Suprapubic skin (tissue), 4 donors: ENCODE results near the gene CEP135.

Experiments used
- CTCF ChIP-seq, 2 donors: fragments of 200-600 bp in 1 of 2; fragments of 450-650 bp in 1 of 2; sonication (generic) in 1 of 2; IDR thresholded peaks; one replicate each; pipeline ENCODE4 v1.5.1; 2016 to 2019; ENCODE audit warnings: antibody characterized with exemption in 2 of 2, mild to moderate bottlenecking in 1 of 2, moderate library complexity in 1 of 2
- POLR2A ChIP-seq, 2 donors: fragments of 450-650 bp; IDR thresholded peaks; one replicate each; pipeline ENCODE4 v1.6.1; 2017; ENCODE audit warnings: antibody characterized with exemption in 2 of 2, mild to moderate bottlenecking in 2 of 2, moderate library complexity in 2 of 2
- POLR2AphosphoS5 ChIP-seq, 3 donors: sonication (generic); formaldehyde crosslinking; IDR thresholded peaks; one replicate each; pipeline ENCODE4 v1.6.1; 2017; ENCODE audit warnings: antibody characterized with exemption in 3 of 3

DNA sequence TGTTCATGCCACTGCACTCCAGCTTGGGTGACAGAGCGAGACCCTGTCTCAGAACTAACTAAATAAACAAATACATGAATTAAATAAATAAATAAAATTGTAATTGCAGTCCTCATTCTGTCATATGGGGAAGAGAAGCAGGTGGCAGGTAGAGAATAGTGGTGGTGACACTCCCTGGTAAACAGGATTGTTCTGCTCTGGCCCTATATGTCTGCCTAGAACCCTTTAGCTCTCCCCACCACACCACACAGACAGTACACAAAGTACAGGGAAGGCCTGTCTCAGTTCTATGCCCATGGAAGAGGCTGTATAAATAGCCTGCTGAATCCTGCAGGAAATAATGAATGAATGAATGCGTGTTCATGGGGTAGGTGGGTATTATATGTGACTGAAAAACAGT lies 117.7 kb downstream of the CEP135 start:
- TF ChIP-seq CTCF (IDR thresholded peaks at IDR 0.05) (no peak), POLR2A (IDR thresholded peaks at IDR 0.05) (no peak), POLR2AphosphoS5 (IDR thresholded peaks at IDR 0.05) (no peak)
